Measurements from ENCODE around the gene CARD6.
A peak's percentile ranks its signal among the peaks of the same experiment; 100 is the strongest.

DNA sequence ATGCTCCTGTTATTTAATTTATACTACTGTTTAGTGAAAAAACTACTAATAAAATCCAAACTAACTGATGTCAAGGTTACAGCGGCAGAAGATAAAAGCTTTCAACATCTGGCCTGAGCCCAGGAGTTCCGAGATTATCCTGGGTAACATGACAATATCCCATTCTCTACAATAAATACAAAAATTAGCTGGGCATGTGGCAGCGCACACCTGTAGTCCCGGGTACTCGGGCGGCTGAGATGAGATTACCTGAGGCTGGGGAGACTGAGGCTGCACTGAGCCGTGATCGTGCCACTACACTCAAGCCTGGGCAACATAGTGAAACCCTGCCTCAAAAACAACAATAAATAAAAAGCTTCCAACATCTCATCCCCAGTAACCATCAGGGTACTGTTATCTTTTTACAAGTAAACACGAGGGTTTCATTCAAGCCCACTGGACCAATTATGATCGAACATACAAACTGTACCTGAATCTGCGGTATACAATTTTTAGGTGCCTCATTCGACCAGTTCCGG lies 7.4 kb upstream of the CARD6 start:
- TF ChIP-seq POLR2A (IDR thresholded peaks at IDR 0.05; ENCODE audit: low read depth, low read length) = 0 out of 2 replicates have a peak, but pooled peaks have one; percentile 8
- TF ChIP-seq POLR2AphosphoS5 (IDR thresholded peaks at IDR 0.05; ENCODE audit: low read depth, low read length) = 0 out of 2 replicates have a peak, but pooled peaks have one; percentile 25
- TF ChIP-seq TAF1 (IDR thresholded peaks at IDR 0.05; ENCODE audit: borderline replicate concordance, low read depth, low read length) = no peak
